ENCODE data around the gene TBCD. TPM values are rescaled to one million over a fixed set of nuclear protein-coding genes. Genes with fewer than 3 reads are reported as not detected.
A peak's percentile ranks its signal among the peaks of the same experiment; 100 is the strongest.

The TBCD gene
- polyA plus RNA-seq, 1 donor from 2014 or later = 67.2 TPM

DNA sequence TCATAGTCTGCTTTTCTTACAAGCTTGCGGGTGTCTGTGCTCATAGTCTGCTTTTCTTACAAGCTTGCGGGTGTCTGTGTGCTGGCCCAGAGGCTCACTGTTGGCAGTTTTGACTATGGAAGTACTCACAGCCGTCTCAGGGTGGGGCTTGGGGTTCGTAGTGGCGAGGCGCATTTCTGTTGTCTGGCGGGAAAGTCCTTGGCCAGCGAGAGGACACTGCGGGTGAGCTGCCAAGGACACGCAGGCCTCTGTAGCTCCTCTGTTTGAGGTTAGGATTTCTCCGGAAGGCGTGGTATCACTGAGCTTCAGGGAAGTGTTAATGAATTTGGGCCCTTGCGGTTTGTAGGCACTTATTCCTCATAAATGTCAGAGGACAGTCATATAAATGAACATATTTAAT is 13.5 kb downstream of the TBCD start:
- Histone ChIP-seq H3K4me2 (ENCODE audit: low read length) (no peak overlapping the region), H2AFZ (ENCODE audit: low read depth, low read length) (no peak overlapping the region), H3K36me3 (ENCODE audit: insufficient read depth, low read length) (peaks cover 10% of the 10 kb centered on the region), H3K9ac (ENCODE audit: low read length) (no peak overlapping the region), H3K79me2 (replicated peaks; ENCODE audit: insufficient read depth, low read length) (peaks cover 9% of the 10 kb centered on the region), H3K27me3 (ENCODE audit: insufficient read depth, low read depth, low read length) (no peaks in the 10 kb centered on the region), H3K4me3 (ENCODE audit: low read length) (no peak overlapping the region), H3F3A (ENCODE audit: insufficient read depth, low read length, poor library complexity, severe bottlenecking) (no peaks in the 10 kb centered on the region), H3K9me2 (ENCODE audit: insufficient read depth, low read length) (no peaks in the 10 kb centered on the region), H3K9me3 (ENCODE audit: low read length) (no peaks in the 10 kb centered on the region), H3K27ac (ENCODE audit: low read length) (no peak overlapping the region), H4K20me1 (ENCODE audit: insufficient read depth) (no peaks in the 10 kb centered on the region)
- TF ChIP-seq, protein P1, sequence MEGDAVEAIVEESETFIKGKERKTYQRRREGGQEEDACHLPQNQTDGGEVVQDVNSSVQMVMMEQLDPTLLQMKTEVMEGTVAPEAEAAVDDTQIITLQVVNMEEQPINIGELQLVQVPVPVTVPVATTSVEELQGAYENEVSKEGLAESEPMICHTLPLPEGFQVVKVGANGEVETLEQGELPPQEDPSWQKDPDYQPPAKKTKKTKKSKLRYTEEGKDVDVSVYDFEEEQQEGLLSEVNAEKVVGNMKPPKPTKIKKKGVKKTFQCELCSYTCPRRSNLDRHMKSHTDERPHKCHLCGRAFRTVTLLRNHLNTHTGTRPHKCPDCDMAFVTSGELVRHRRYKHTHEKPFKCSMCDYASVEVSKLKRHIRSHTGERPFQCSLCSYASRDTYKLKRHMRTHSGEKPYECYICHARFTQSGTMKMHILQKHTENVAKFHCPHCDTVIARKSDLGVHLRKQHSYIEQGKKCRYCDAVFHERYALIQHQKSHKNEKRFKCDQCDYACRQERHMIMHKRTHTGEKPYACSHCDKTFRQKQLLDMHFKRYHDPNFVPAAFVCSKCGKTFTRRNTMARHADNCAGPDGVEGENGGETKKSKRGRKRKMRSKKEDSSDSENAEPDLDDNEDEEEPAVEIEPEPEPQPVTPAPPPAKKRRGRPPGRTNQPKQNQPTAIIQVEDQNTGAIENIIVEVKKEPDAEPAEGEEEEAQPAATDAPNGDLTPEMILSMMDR (IDR thresholded peaks at IDR 0.05; ENCODE audit: poor library complexity, severe bottlenecking) = no peak

DNA sequence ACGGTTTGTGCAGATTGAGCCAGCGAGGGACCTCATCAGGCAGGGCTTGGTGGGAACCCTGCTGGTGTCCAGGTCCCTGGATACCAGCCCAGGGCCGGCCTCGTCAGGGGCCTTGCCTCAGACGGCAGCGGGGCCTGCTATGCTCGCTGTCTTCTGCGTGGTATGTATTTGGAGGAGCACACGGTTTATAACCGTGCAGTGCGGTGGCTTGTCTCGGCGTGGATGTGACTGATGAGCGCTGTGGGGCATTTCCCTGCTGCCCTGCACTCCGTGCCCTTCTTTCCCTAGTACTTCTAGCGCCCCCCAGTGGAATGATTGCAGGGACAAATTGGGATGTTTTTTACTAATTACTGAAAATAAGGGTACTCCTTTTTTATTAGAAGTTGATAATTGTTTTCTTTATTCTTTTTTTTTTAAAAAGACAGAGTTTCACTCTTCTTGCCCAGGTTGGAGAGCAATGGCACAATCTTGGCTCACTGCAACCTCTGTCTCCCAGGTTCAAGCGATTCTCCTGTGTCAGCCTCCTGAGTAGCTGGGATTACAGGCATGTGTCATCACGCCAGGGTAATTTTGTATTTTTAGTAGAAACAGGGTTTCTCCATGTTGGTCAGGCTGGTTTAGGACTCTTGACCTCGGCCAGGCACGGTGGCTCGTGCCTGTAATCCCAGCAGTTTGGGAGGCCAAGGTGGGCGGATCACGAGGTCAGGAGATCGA is 15.3 kb downstream of the TBCD start:
- Histone ChIP-seq H3K36me3 (ENCODE audit: insufficient read depth, low read length) (peaks cover 10% of the 10 kb centered on the region), H3F3A (ENCODE audit: insufficient read depth, low read length, poor library complexity, severe bottlenecking) (no peaks in the 10 kb centered on the region), H2AFZ (ENCODE audit: low read depth, low read length) (no peak overlapping the region), H3K9me3 (ENCODE audit: low read length) (no peaks in the 10 kb centered on the region), H3K27ac (ENCODE audit: low read length) (no peak overlapping the region), H3K27me3 (ENCODE audit: insufficient read depth, low read depth, low read length) (no peaks in the 10 kb centered on the region), H3K79me2 (replicated peaks; ENCODE audit: insufficient read depth, low read length) (no peaks in the 10 kb centered on the region), H3K4me2 (ENCODE audit: low read length) (no peak overlapping the region), H4K20me1 (ENCODE audit: insufficient read depth) (no peaks in the 10 kb centered on the region), H3K4me3 (ENCODE audit: low read length) (no peak overlapping the region), H3K9ac (ENCODE audit: low read length) (no peak overlapping the region), H3K9me2 (ENCODE audit: insufficient read depth, low read length) (no peaks in the 10 kb centered on the region)
- TF ChIP-seq, protein P1 (IDR thresholded peaks at IDR 0.05; ENCODE audit: poor library complexity, severe bottlenecking) = peak; percentile 35
- no peak for TF ChIP-seq SMC3 (conservative IDR thresholded peaks at IDR 0.05; ENCODE audit: poor library complexity)

DNA sequence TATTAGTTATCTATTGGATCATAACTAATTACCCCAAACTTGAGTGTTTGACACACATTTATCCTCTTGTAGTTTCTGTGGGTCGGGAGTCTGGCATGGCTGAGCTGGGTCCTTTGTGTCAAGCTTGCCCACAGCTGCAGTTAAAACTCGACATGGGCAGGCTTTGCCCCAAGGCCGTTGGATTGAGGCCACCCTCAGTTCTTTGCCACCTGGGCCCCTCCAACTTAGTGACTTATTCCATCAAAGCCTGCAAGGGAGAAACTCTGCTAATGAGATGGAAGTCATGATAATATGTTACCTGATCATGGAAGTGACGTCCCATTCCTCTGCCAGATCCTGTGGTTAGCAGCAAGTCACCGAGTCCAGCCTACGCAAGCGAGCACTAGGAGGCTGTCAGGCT is 17.2 kb downstream of the TBCD start:
- Histone ChIP-seq H3F3A (ENCODE audit: insufficient read depth, low read length, poor library complexity, severe bottlenecking) (no peaks in the 10 kb centered on the region), H4K20me1 (ENCODE audit: insufficient read depth) (no peaks in the 10 kb centered on the region), H3K4me3 (ENCODE audit: low read length) (no peak overlapping the region), H3K36me3 (ENCODE audit: insufficient read depth, low read length) (peaks cover 10% of the 10 kb centered on the region), H3K9me2 (ENCODE audit: insufficient read depth, low read length) (no peaks in the 10 kb centered on the region), H3K9ac (ENCODE audit: low read length) (no peak overlapping the region), H3K4me2 (ENCODE audit: low read length) (no peak overlapping the region), H3K27me3 (ENCODE audit: insufficient read depth, low read depth, low read length) (no peaks in the 10 kb centered on the region), H3K79me2 (replicated peaks; ENCODE audit: insufficient read depth, low read length) (no peaks in the 10 kb centered on the region), H2AFZ (ENCODE audit: low read depth, low read length) (no peak overlapping the region), H3K9me3 (ENCODE audit: low read length) (no peaks in the 10 kb centered on the region), H3K27ac (ENCODE audit: low read length) (no peak overlapping the region)
- TF ChIP-seq SMC3 (conservative IDR thresholded peaks at IDR 0.05; ENCODE audit: poor library complexity) (no peak), RAD21 (conservative IDR thresholded peaks at IDR 0.05) (no peak), EP300 (conservative IDR thresholded peaks at IDR 0.05; ENCODE audit: poor library complexity, severe bottlenecking) (no peak), EZH2 (IDR thresholded peaks at IDR 0.05; ENCODE audit: borderline replicate concordance, insufficient read depth, low read length, poor library complexity, severe bottlenecking) (no peak), POLR2AphosphoS5 (IDR thresholded peaks at IDR 0.05) (no peak), TAF1 (IDR thresholded peaks at IDR 0.05; ENCODE audit: low read depth) (no peak), MXI1 (conservative IDR thresholded peaks at IDR 0.05; ENCODE audit: poor library complexity, severe bottlenecking) (no peak)
- TF ChIP-seq, protein P1 (IDR thresholded peaks at IDR 0.05; ENCODE audit: poor library complexity, severe bottlenecking) = no peak
- TF ChIP-seq, protein P2, sequence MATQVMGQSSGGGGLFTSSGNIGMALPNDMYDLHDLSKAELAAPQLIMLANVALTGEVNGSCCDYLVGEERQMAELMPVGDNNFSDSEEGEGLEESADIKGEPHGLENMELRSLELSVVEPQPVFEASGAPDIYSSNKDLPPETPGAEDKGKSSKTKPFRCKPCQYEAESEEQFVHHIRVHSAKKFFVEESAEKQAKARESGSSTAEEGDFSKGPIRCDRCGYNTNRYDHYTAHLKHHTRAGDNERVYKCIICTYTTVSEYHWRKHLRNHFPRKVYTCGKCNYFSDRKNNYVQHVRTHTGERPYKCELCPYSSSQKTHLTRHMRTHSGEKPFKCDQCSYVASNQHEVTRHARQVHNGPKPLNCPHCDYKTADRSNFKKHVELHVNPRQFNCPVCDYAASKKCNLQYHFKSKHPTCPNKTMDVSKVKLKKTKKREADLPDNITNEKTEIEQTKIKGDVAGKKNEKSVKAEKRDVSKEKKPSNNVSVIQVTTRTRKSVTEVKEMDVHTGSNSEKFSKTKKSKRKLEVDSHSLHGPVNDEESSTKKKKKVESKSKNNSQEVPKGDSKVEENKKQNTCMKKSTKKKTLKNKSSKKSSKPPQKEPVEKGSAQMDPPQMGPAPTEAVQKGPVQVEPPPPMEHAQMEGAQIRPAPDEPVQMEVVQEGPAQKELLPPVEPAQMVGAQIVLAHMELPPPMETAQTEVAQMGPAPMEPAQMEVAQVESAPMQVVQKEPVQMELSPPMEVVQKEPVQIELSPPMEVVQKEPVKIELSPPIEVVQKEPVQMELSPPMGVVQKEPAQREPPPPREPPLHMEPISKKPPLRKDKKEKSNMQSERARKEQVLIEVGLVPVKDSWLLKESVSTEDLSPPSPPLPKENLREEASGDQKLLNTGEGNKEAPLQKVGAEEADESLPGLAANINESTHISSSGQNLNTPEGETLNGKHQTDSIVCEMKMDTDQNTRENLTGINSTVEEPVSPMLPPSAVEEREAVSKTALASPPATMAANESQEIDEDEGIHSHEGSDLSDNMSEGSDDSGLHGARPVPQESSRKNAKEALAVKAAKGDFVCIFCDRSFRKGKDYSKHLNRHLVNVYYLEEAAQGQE (IDR thresholded peaks at IDR 0.05; ENCODE audit: borderline replicate concordance) = no peak

Data from neural cell (in vitro differentiated cells).